Activated B cell treated with CpG ODN at 0.5 μM for 24 hours (primary cell): ENCODE results near the gene KATNBL1. TPM values are rescaled to one million over a fixed set of nuclear protein-coding genes. Genes with fewer than 3 reads are reported as not detected.

Experiments used
- ATAC-seq: fragments of 200-7000 bp; cut with Tn5 transposase; one replicate; pipeline ENCODE4 v1.10.0; 2021; ENCODE audit warnings: low read depth, mild to moderate bottlenecking, moderate library complexity
- CTCF ChIA-PET: fragments of 350-600 bp; sonication (Branson Sonifier 250); formaldehyde crosslinking; loops from one replicate; lab custom pipeline; 2021; ENCODE audit warnings: antibody characterized with exemption; lab: Charles Lee
- POLR2A ChIA-PET: fragments of 350-600 bp; sonication (Branson Sonifier 250); formaldehyde crosslinking; loops from one replicate; lab custom pipeline; 2021; ENCODE audit warnings: antibody characterized with exemption; lab: Charles Lee
- DNase-seq: peaks from one replicate; pipeline ENCODE4 v3.0.0; 2022
- H3K27ac Mint-ChIP-seq: one replicate; pipeline ENCODE4 v1.8.0; 2020; ENCODE audit warnings: mixed read lengths
- H3K27me3 Mint-ChIP-seq: one replicate; pipeline ENCODE4 v1.8.0; 2021; ENCODE audit warnings: mixed read lengths
- H3K36me3 Mint-ChIP-seq: one replicate; pipeline ENCODE4 v1.8.0; 2021; ENCODE audit warnings: low read depth, mixed read lengths
- H3K4me1 Mint-ChIP-seq: one replicate; pipeline ENCODE4 v1.8.0; 2021; ENCODE audit warnings: mixed read lengths
- H3K4me3 Mint-ChIP-seq: one replicate; pipeline ENCODE4 v1.8.0; 2020; ENCODE audit warnings: mild to moderate bottlenecking, mixed read lengths
- H3K9me3 Mint-ChIP-seq: one replicate; pipeline ENCODE4 v1.8.0; 2020; ENCODE audit warnings: mixed read lengths
- CTCF ChIP-seq: fragments of 200-600 bp; IDR thresholded peaks from one replicate; pipeline ENCODE4 v1.8.0; 2022; ENCODE audit warnings: antibody characterized with exemption, mild to moderate bottlenecking
- intact Hi-C: fragments of 100-400 bp; cut with micrococcal nuclease; formaldehyde crosslinking; loops from one replicate; pipeline ENCODE4 v1.15.1; 2024
- total RNA-seq: library from RNA; stranded (reverse); gene quantifications from 2 replicates; pipeline ENCODE4 v1.2.3, GENCODE V29; 2022

KATNBL1 gene
- total RNA-seq, 1 donor from 2014 or later, result 53.3 TPM

- POLR2A ChIA-PET, result no interaction called here
- no peak overlapping the region for H3K27ac Mint-ChIP-seq
These were observed 38.3 kb upstream of the KATNBL1 start for GRCh38 chr15:34248190-34248589.

DNA sequence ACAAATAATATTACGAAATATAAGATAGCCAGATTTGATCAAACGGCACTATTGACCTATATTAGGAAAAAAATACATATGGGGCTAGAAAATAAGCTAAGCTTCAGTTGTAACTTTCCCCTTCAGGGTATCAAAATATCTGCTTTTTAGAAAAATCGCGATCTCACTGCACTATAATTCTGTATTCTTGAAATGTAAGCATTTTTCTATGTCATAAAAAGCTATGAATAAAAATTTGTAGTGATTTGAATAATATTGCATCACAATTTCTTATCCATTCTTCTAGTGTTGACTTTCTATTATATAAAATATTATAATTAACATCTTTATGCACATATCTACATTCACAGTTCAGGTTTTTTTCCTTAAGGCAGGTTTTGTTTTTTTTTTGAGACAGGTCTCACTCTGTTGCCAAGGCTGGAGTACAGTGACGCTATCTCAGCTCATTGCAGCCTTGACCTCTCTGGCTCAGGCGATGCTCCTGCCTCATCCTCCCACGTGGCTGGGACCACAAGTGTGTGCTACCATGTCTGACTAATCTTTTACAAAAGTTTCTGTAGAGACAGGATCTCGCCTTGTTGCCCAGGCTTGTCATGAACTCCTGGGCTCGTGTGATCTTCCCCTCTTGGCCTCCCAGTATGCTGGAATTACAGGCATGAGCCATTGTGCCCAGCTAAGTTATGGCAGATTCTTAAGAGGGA, 36.5 kb upstream of the KATNBL1 start:
- Mint-ChIP-seq H3K9me3 (no peaks in the 10 kb centered on the region), H3K4me3 (no peak overlapping the region), H3K27ac (no peak overlapping the region), H3K4me1 (no peaks in the 10 kb centered on the region), H3K27me3 (no peaks in the 10 kb centered on the region), H3K36me3 (peaks cover 72% of the 10 kb centered on the region)
- no peak for ATAC-seq
- ChIA-PET POLR2A (no interaction called here), CTCF (no interaction called here)
- no peak for TF ChIP-seq CTCF
- intact Hi-C loops, result no loop called here
- DNase-seq, result no peak

More at GRCh38 chr15:34248190-34248589, 38.3 kb upstream of the KATNBL1 start:
- Mint-ChIP-seq H3K4me3 (no peak overlapping the region), H3K27me3 (no peaks in the 10 kb centered on the region), H3K36me3 (peaks cover 79% of the 10 kb centered on the region), H3K9me3 (no peaks in the 10 kb centered on the region), H3K4me1 (no peaks in the 10 kb centered on the region)
- TF ChIP-seq CTCF, result no peak
- intact Hi-C loops, result no loop called here
- CTCF ChIA-PET, result interaction anchor here (1.3 to 1.7 kb wide), 2 partner anchors 120 to 340 kb away, joined by 4 to 5 read pairs; no protein-coding TSS in a partner anchor
- ATAC-seq (no peak), DNase-seq (no peak)

DNA sequence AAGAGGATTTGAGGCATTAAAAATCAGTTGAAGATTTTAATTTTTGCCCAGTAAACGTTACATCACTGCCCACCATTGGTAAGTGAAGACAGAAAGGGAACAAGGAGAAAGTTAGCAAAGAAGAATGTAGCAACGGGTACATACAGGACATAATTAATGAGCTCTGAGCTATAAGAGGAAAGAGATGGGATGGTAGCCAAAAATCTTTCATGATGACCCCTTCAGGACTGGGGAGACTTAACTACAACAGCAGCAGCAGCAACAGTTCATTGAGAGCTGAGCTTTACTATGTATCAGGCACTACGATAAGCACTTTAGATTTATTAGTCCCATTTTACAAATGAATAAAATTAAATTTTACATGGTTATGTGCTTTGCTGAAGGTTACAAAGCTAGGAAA, 33.3 kb upstream of the KATNBL1 start:
- peaks cover 4% of the 10 kb centered on the region for H3K4me1 Mint-ChIP-seq
- no peak for ATAC-seq
- no peak for TF ChIP-seq CTCF
- no peak for DNase-seq
- no peak overlapping the region for H3K27ac Mint-ChIP-seq
- H3K27me3 Mint-ChIP-seq, result no peaks in the 10 kb centered on the region
- CTCF ChIA-PET, result interaction anchor here (1.1 to 5.1 kb wide), 4 partner anchors 100 to 344 kb away, joined by 3 to 78 read pairs (median 13); partner anchors contain the start of genes LPCAT4, NOP10 and NUTM1
- H3K36me3 Mint-ChIP-seq, result peaks cover 73% of the 10 kb centered on the region
- intact Hi-C loops, result no loop called here
- H3K9me3 Mint-ChIP-seq, result no peaks in the 10 kb centered on the region
- H3K4me3 Mint-ChIP-seq, result no peak overlapping the region
- POLR2A ChIA-PET, result no interaction called here

GRCh38 chr15:34242331-34242710, 32.4 kb upstream of the KATNBL1 start:
- no peaks in the 10 kb centered on the region for H3K27me3 Mint-ChIP-seq
- no peak for TF ChIP-seq CTCF
- ChIA-PET POLR2A (interaction anchor here (1.1 to 2.7 kb wide), 2 partner anchors 95 to 125 kb away, joined by 4 to 11 read pairs; partner anchors contain the start of genes LPCAT4 and SLC12A6), CTCF (interaction anchor here (0.8 to 5.1 kb wide), 12 partner anchors 14 to 345 kb away, joined by 3 to 78 read pairs (median 4); partner anchors contain the start of genes LPCAT4, NOP10 and NUTM1)
- H3K4me3 Mint-ChIP-seq, result no peak overlapping the region
- no peak for ATAC-seq
- no peak for DNase-seq
- H3K9me3 Mint-ChIP-seq, result no peaks in the 10 kb centered on the region
- no peak overlapping the region for H3K27ac Mint-ChIP-seq
- intact Hi-C loops, result no loop called here
- peaks cover 4% of the 10 kb centered on the region for H3K4me1 Mint-ChIP-seq
- peaks cover 76% of the 10 kb centered on the region for H3K36me3 Mint-ChIP-seq
